ENCODE data around the gene AURKB.

AURKB gene

DNA sequence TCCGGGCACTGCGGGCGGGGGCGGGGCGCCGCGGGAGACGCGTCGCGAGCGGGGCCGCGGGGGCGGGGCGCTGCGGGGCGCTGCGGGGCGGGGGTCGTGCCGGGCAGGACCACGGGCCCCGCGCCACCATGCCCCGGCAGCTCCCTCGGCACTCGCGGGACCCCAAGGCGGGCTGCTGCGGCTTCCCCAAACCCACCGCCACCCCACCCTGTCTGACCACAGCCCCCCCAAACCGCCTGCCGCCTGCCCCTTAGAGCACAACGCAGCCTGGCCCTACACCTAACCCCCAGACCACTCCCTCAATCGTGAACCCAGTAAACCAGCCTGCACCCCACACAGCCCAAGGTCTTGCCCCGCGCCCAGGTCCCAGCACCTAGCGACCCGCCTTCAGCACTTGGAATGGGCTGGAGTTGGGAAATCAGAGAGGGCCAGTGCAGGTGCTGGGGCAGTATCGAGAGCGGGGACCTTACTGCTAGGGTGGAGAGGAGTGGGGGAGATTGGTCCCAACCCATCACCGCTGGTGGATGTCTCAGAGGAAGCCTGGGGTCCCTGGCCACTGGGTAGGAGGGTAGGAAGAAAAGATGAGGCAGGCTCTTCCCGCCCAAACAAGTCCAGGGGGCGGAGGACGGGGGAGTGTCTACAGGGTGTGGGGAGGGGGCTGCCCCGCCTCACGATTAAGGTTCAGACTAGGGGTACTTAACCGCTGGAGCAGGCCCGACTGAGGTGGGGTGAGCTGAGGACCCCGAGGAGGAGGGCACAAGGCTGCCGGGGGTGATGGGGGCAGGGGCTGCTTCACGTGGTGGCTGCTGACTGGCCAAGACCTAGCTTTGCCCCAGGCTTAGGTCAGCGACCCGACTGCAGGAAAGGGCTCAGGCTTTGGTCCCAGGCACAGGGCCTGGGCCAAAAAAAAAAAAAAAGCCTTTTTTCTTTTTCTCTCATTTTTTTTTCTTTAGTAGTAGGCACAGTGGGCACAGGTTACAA, 47.1 kb downstream of the AURKB start:
- Histone ChIP-seq H3K27me3 (replicated peaks in 2 of 5; ENCODE audit: control insufficient read depth in 4 of 5, insufficient read depth in 5 of 5, low read length in 4 of 5) (no peaks in the 10 kb centered on the region), H3K27ac (ENCODE audit: insufficient read depth in 1 of 2, low read depth in 1 of 2, low read length in 2 of 2, poor library complexity in 1 of 2, severe bottlenecking in 2 of 2) (peak overlapping the region in 1 of 2 experiments; percentile 88), H3K4me1 (ENCODE audit: control extremely low read depth in 1 of 4, control insufficient read depth in 4 of 4, insufficient read depth in 4 of 4, low read length in 3 of 4) (peaks cover 4 to 47% (median 40%) of the 10 kb centered on the region in 4 experiments), H3K4me3 (ENCODE audit: control insufficient read depth in 1 of 7, extremely low read depth in 1 of 7, insufficient read depth in 4 of 7, low read depth in 2 of 7, low read length in 6 of 7) (peak overlapping the region; percentile 42 to 98 (median 90)), H3K36me3 (ENCODE audit: control insufficient read depth in 4 of 4, insufficient read depth in 4 of 4, low read length in 3 of 4) (peaks cover 0 to 28% (median 18%) of the 10 kb centered on the region in 4 experiments), H3K9me3 (ENCODE audit: control extremely low read depth in 1 of 5, control insufficient read depth in 4 of 5, insufficient read depth in 2 of 5, low read depth in 1 of 5, low read length in 4 of 5) (no peaks in the 10 kb centered on the region)
- ChIA-PET POLR2A (interaction anchor here (0.7 to 5.0 kb wide), 3 partner anchors 10 to 83 kb away, joined by 3 to 44 read pairs (median 6); no protein-coding TSS in a partner anchor), CTCF (interaction anchor here (1.9 to 19.3 kb wide), 2 partner anchors 10 to 22 kb away, joined by 5 to 292 read pairs; partner anchors contain the start of gene PER1)
- WGBS (ENCODE audit: insufficient coverage): 13% methylated on average over 47 of the region's 55 CpGs
- DNase-seq: no peak

DNA sequence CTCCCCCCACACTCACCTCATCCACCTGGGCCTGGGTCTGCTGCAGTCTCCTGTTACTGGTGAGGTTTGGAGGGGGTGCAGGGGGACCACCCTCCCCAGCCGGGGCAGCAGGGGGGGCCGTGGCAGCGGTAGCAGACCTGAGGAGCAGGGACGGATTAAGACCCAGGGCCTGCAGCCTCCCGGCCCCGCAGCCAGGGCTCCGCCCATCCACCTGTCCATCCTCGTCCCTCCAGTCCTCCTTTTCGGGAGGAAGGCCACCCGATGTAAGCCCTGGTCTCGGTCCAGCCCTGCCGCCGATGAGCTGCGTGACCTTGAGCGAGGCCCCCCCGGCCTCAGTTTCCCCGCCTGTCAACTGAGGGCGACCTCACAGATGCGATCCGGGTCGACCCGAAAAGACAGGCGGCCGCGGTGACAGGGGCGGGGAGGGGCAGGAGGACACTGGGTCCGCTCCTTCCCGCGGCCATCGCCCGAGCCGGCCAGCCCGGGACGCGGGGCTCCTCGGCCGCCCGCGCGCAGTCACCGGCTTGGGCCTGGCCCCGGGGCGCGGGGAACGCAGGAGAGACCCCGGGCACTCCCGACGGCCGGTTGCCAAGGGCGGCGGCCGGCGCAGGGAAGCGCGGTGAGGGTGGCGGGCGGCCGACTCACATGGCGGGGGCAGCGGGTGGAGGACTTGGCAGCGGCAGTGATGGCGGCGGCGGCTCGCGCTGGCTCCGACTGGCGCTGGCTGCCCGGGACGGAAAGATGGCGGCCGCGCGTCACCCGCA, 48.0 kb downstream of the AURKB start, which contains the start of gene VAMP2:
Gene VAMP2, minus strand, starts transcription at position 716 of the 764 bp plus-strand sequence. Its CDS starts 69 bp downstream, at position 647.
- POLR2A ChIA-PET: interaction anchor here (5.0 kb wide), 1 partner anchor 11 kb away, joined by 44 read pairs; no protein-coding TSS in a partner anchor
- peak; percentile 62 to 80 (median 73) for DNase-seq

DNA sequence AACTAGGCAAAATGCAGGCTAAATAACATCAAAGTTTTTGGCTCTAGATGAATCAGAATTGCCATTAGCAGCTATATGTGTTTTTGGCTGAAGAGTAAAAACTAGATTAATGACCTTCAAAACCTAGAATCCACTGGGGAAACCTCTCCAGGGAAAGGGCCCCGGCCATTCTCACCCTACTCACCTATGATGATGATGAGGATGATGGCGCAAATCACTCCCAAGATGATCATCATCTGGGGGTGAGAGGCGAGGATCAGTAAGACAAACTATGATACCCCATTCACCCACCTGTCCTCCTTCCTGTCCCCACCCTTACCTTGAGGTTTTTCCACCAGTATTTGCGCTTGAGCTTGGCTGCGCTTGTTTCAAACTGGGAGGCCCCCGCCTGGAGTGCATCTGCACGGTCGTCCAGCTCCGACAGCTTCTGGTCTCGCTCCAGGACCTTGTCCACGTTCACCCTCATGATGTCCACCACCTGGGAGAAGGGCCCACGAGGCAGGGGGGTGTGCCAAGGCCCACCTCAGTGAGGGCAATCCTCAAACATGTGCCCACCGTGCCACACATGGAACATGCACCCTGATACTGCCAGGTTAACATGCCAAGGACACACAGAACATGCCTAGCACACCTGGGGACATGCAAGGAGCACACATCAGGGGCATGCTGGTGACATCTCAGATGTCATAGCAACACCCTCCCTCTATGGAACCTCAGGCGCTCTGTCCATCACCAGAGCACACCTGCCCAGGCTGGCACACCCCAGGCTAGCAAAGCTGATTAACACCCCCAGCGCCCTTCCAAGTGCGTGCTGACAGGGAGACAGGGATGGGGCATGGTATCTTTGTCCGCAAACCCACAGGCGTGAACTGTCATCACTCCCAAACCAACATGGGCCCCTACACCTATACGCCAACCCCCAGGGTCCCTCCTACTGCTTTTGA, 48.8 kb downstream of the AURKB start:
- ChIA-PET POLR2A (interaction anchor here (0.6 to 5.0 kb wide), 3 partner anchors 12 to 131 kb away, joined by 3 to 44 read pairs (median 4); no protein-coding TSS in a partner anchor), CTCF (interaction anchor here (1.5 to 19.3 kb wide), 6 partner anchors 12 to 102 kb away, joined by 3 to 292 read pairs (median 9); partner anchors contain the start of genes HES7 and PER1)
- Histone ChIP-seq H3K4me1 (ENCODE audit: control extremely low read depth in 1 of 4, control insufficient read depth in 4 of 4, insufficient read depth in 4 of 4, low read length in 3 of 4) (peaks cover 8 to 54% (median 47%) of the 10 kb centered on the region in 4 experiments), H3K4me3 (ENCODE audit: control insufficient read depth in 1 of 7, extremely low read depth in 1 of 7, insufficient read depth in 4 of 7, low read depth in 2 of 7, low read length in 6 of 7) (peak overlapping the region; percentile 74 to 98 (median 90)), H3K27me3 (replicated peaks in 2 of 5; ENCODE audit: control insufficient read depth in 4 of 5, insufficient read depth in 5 of 5, low read length in 4 of 5) (no peaks in the 10 kb centered on the region), H3K36me3 (ENCODE audit: control insufficient read depth in 4 of 4, insufficient read depth in 4 of 4, low read length in 3 of 4) (peaks cover 0 to 28% (median 18%) of the 10 kb centered on the region in 4 experiments), H3K9me3 (ENCODE audit: control extremely low read depth in 1 of 5, control insufficient read depth in 4 of 5, insufficient read depth in 2 of 5, low read depth in 1 of 5, low read length in 4 of 5) (no peaks in the 10 kb centered on the region), H3K27ac (ENCODE audit: insufficient read depth in 1 of 2, low read depth in 1 of 2, low read length in 2 of 2, poor library complexity in 1 of 2, severe bottlenecking in 2 of 2) (peak overlapping the region; percentile 72 to 88)
- no peak for DNase-seq
- WGBS (ENCODE audit: insufficient coverage): 75% methylated on average over 14 of the region's 19 CpGs

More for the DNA sequence above, 48.0 kb downstream of the AURKB start, which contains the start of gene VAMP2:
- Histone ChIP-seq H3K4me1 (ENCODE audit: control extremely low read depth in 1 of 4, control insufficient read depth in 4 of 4, insufficient read depth in 4 of 4, low read length in 3 of 4) (peaks cover 4 to 47% (median 40%) of the 10 kb centered on the region in 4 experiments), H3K9me3 (ENCODE audit: control extremely low read depth in 1 of 5, control insufficient read depth in 4 of 5, insufficient read depth in 2 of 5, low read depth in 1 of 5, low read length in 4 of 5) (no peaks in the 10 kb centered on the region), H3K36me3 (ENCODE audit: control insufficient read depth in 4 of 4, insufficient read depth in 4 of 4, low read length in 3 of 4) (peaks cover 0 to 28% (median 18%) of the 10 kb centered on the region in 4 experiments), H3K4me3 (ENCODE audit: control insufficient read depth in 1 of 7, extremely low read depth in 1 of 7, insufficient read depth in 4 of 7, low read depth in 2 of 7, low read length in 6 of 7) (peak within 1 kb of the TSS; percentile 74 to 98 (median 90)), H3K27me3 (replicated peaks in 2 of 5; ENCODE audit: control insufficient read depth in 4 of 5, insufficient read depth in 5 of 5, low read length in 4 of 5) (no peaks in the 10 kb centered on the region), H3K27ac (ENCODE audit: insufficient read depth in 1 of 2, low read depth in 1 of 2, low read length in 2 of 2, poor library complexity in 1 of 2, severe bottlenecking in 2 of 2) (peak within 1 kb of the TSS; percentile 72 to 88)
- 0% methylated on average over 73 of the region's 75 CpGs for WGBS (ENCODE audit: insufficient coverage)
- CTCF ChIA-PET: interaction anchor here (2.2 to 19.3 kb wide), 2 partner anchors 21 to 43 kb away, joined by 12 to 292 read pairs; partner anchors contain the start of gene PER1

GRCh38 chr17:8160741-8161221, 49.6 kb downstream of the AURKB start:
- Histone ChIP-seq H3K4me3 (ENCODE audit: control insufficient read depth in 1 of 7, extremely low read depth in 1 of 7, insufficient read depth in 4 of 7, low read depth in 2 of 7, low read length in 6 of 7) (no peak overlapping the region), H3K36me3 (ENCODE audit: control insufficient read depth in 4 of 4, insufficient read depth in 4 of 4, low read length in 3 of 4) (peaks cover 0 to 28% (median 18%) of the 10 kb centered on the region in 4 experiments), H3K27ac (ENCODE audit: insufficient read depth in 1 of 2, low read depth in 1 of 2, low read length in 2 of 2, poor library complexity in 1 of 2, severe bottlenecking in 2 of 2) (peak overlapping the region in 1 of 2 experiments; percentile 88), H3K4me1 (ENCODE audit: control extremely low read depth in 1 of 4, control insufficient read depth in 4 of 4, insufficient read depth in 4 of 4, low read length in 3 of 4) (peaks cover 8 to 57% (median 50%) of the 10 kb centered on the region in 4 experiments), H3K9me3 (ENCODE audit: control extremely low read depth in 1 of 5, control insufficient read depth in 4 of 5, insufficient read depth in 2 of 5, low read depth in 1 of 5, low read length in 4 of 5) (no peaks in the 10 kb centered on the region), H3K27me3 (replicated peaks in 2 of 5; ENCODE audit: control insufficient read depth in 4 of 5, insufficient read depth in 5 of 5, low read length in 4 of 5) (no peaks in the 10 kb centered on the region)
- 84% methylated on average over 4 of the region's 5 CpGs for WGBS (ENCODE audit: insufficient coverage)
- ChIA-PET CTCF (interaction anchor here (1.5 to 19.3 kb wide), 6 partner anchors 12 to 101 kb away, joined by 3 to 292 read pairs (median 9); partner anchors contain the start of genes HES7 and PER1), POLR2A (interaction anchor here (0.6 to 5.0 kb wide), 5 partner anchors 12 to 130 kb away, joined by 3 to 44 read pairs (median 3); no protein-coding TSS in a partner anchor)
- no peak for DNase-seq

DNA sequence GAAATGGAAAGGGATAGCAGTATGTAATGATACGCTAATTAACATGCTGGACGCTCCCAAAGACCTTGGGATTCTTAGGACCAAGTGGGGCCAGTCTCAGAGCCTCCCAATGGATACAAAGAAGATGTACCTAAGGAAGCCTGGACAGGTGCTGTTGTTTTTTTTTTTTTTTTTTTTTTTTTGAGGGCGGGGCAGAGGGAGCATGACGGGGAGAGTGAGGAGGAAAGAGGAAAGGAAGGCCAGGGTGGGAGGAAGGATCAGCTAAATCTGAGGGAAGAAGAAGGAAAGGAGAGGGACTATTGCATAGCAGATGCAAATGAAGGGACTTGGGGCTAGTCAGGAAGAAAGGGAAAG, 50.2 kb downstream of the AURKB start:
- WGBS (ENCODE audit: insufficient coverage): 90% methylated on average over 4 of the region's 4 CpGs
- H3K36me3 ChIP-seq (ENCODE audit: control insufficient read depth in 4 of 4, insufficient read depth in 4 of 4, low read length in 3 of 4): peaks cover 0 to 28% (median 18%) of the 10 kb centered on the region in 4 experiments
- ChIA-PET CTCF (interaction anchor here (1.5 to 19.3 kb wide), 6 partner anchors 13 to 100 kb away, joined by 4 to 292 read pairs (median 9); partner anchors contain the start of genes HES7 and PER1), POLR2A (interaction anchor here (0.7 to 5.0 kb wide), 3 partner anchors 13 to 38 kb away, joined by 3 to 44 read pairs (median 3); no protein-coding TSS in a partner anchor)
- H3K27me3 ChIP-seq (replicated peaks in 2 of 5; ENCODE audit: control insufficient read depth in 4 of 5, insufficient read depth in 5 of 5, low read length in 4 of 5): no peaks in the 10 kb centered on the region
- H3K9me3 ChIP-seq (ENCODE audit: control extremely low read depth in 1 of 5, control insufficient read depth in 4 of 5, insufficient read depth in 2 of 5, low read depth in 1 of 5, low read length in 4 of 5): no peaks in the 10 kb centered on the region
- no peak overlapping the region for H3K27ac ChIP-seq (ENCODE audit: insufficient read depth in 1 of 2, low read depth in 1 of 2, low read length in 2 of 2, poor library complexity in 1 of 2, severe bottlenecking in 2 of 2)
- peaks cover 10 to 63% (median 56%) of the 10 kb centered on the region in 4 experiments for H3K4me1 ChIP-seq (ENCODE audit: control extremely low read depth in 1 of 4, control insufficient read depth in 4 of 4, insufficient read depth in 4 of 4, low read length in 3 of 4)
- H3K4me3 ChIP-seq (ENCODE audit: control insufficient read depth in 1 of 7, extremely low read depth in 1 of 7, insufficient read depth in 4 of 7, low read depth in 2 of 7, low read length in 6 of 7): no peak overlapping the region
- DNase-seq: no peak
